Retina (tissue), 1 donor: Measurements from ENCODE around the gene SERPINB1.
A peak's percentile ranks its signal among the peaks of the same experiment; 100 is the strongest.
"Not testable (repeated sequence)": the region's sequence is repeated elsewhere in the genome, so short reads cannot be mapped to it uniquely, and the experiment has no call there.

ENCODE experiments used
- DNase-seq: peaks from one replicate; pipeline ENCODE4 v3.0.0-alpha.2; 2016

SERPINB1 gene

GRCh38 chr6:2841264-2842138, at the start of gene SERPINB1:
Gene SERPINB1 (minus strand): TSS chr6:2841863. CDS start chr6:2840586, 1,277 bp downstream.
- peak; percentile 77 for DNase-seq

GRCh38 chr6:2890976-2891767, 49.5 kb upstream of the SERPINB1 start:
- peak; percentile 43 for DNase-seq

GRCh38 chr6:2885967-2886735, 44.5 kb upstream of the SERPINB1 start:
- DNase-seq: no peak

- no peak for DNase-seq
Measured at GRCh38 chr6:2884804-2885203, 43.1 kb upstream of the SERPINB1 start.

GRCh38 chr6:2883673-2884072, 42.0 kb upstream of the SERPINB1 start:
- no peak for DNase-seq

- no peak for DNase-seq
Measured at GRCh38 chr6:2881423-2881822, 39.8 kb upstream of the SERPINB1 start.

- DNase-seq: not testable (repeated sequence)
Measured at GRCh38 chr6:2880156-2880555, 38.5 kb upstream of the SERPINB1 start.

- no peak for DNase-seq
Measured at GRCh38 chr6:2877960-2878359, 36.3 kb upstream of the SERPINB1 start.

- DNase-seq: no peak
Measured at GRCh38 chr6:2877057-2877882, 35.6 kb upstream of the SERPINB1 start.

GRCh38 chr6:2876210-2877056, 34.8 kb upstream of the SERPINB1 start:
- peak; percentile 82 for DNase-seq

GRCh38 chr6:2875359-2876191, 33.9 kb upstream of the SERPINB1 start:
- DNase-seq: peak; percentile 80

GRCh38 chr6:2873643-2874042, 32.0 kb upstream of the SERPINB1 start:
- no peak for DNase-seq

- no peak for DNase-seq
Measured at GRCh38 chr6:2872423-2873358, 31.0 kb upstream of the SERPINB1 start.

GRCh38 chr6:2871953-2872352, 30.3 kb upstream of the SERPINB1 start:
- DNase-seq: no peak

- DNase-seq: no peak
Measured at GRCh38 chr6:2871102-2871501, 29.4 kb upstream of the SERPINB1 start.

- DNase-seq: no peak
Measured at GRCh38 chr6:2870046-2870636, 28.5 kb upstream of the SERPINB1 start.

GRCh38 chr6:2868637-2869036, 27.0 kb upstream of the SERPINB1 start:
- DNase-seq: no peak

GRCh38 chr6:2866171-2866846, 24.6 kb upstream of the SERPINB1 start:
- no peak for DNase-seq
